ENCODE data around the gene GAPDHS. TPM values are rescaled to one million over a fixed set of nuclear protein-coding genes. Genes with fewer than 3 reads are reported as not detected.

The GAPDHS gene
- total and polyA plus RNA-seq, 2 experiments from 2014 or later, result not detected

DNA sequence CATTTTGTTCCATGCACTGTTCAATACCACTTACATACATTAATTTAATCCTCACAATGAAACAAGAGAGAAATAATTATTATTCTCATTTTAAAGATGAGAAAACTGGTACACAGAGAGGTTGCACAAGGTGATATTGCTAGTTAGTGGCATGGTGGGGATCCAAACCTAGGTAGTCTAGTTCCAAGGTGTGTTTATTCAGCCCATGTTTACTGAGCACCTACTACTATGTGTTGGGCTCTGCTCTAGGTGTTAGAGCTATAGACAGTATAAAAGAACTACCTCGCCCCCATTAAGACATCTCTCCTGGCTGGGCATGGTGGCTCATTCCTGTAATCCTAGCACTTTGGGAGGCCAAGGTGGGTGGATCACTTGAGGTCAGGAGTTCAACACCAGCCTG, 49.5 kb downstream of the GAPDHS start:
- no peak overlapping the region for H2AFZ ChIP-seq

DNA sequence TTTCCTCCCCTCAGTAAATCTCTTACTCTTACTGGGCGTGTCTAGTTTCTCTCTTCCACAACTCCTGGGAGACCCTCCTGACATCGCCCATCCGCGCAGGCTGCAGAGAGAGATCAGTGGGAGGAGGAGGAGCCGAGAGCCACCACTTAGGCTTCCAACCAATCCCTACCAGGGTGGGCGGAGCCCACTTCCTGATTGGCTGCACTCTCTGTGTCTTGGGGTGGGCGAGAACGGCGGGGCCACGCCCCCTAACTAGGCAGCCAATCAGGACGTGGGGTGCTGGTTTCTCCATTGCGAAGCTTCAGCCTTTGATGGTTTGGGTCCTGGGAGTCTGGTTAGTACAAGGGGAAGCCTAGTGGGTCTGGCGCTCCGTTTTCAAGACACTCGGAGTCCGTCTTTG, 52.6 kb downstream of the GAPDHS start, which contains the start of gene PMIS2:
PMIS2 (plus strand) TSS at position 326 of the 400 bp plus-strand sequence. CDS start 87 bp downstream, outside the sequence.
- no peaks in the 10 kb centered on the region for H3K4me1 ChIP-seq (ENCODE audit: insufficient read depth)
- no peak within 1 kb of the TSS for H2AFZ ChIP-seq
- TF ChIP-seq, protein P1, sequence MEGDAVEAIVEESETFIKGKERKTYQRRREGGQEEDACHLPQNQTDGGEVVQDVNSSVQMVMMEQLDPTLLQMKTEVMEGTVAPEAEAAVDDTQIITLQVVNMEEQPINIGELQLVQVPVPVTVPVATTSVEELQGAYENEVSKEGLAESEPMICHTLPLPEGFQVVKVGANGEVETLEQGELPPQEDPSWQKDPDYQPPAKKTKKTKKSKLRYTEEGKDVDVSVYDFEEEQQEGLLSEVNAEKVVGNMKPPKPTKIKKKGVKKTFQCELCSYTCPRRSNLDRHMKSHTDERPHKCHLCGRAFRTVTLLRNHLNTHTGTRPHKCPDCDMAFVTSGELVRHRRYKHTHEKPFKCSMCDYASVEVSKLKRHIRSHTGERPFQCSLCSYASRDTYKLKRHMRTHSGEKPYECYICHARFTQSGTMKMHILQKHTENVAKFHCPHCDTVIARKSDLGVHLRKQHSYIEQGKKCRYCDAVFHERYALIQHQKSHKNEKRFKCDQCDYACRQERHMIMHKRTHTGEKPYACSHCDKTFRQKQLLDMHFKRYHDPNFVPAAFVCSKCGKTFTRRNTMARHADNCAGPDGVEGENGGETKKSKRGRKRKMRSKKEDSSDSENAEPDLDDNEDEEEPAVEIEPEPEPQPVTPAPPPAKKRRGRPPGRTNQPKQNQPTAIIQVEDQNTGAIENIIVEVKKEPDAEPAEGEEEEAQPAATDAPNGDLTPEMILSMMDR (IDR thresholded peaks at IDR 0.05; ENCODE audit: poor library complexity), result no peak
- TF ChIP-seq EZH2phosphoT487 (IDR thresholded peaks at IDR 0.05; ENCODE audit: low read depth, severe bottlenecking, unreplicated experiment) (no peak), EZH2 (IDR thresholded peaks at IDR 0.05; ENCODE audit: borderline replicate concordance) (no peak)
- no peak within 1 kb of the TSS for H3K4me3 ChIP-seq
- H3K9me2 ChIP-seq (replicated peaks; ENCODE audit: insufficient read depth), result no peaks in the 10 kb centered on the region
- WGBS (ENCODE audit: low lambda C conversion rate, missing lambda C conversion rate), result 80% methylated on average over 16 of the region's 16 CpGs
- H3K79me2 ChIP-seq, result no peaks in the 10 kb centered on the region
- H3K27ac ChIP-seq, result no peak within 1 kb of the TSS
- no peaks in the 10 kb centered on the region for H3K36me3 ChIP-seq (replicated peaks; ENCODE audit: insufficient read depth, low read depth)
- H3K27me3 ChIP-seq, result no peaks in the 10 kb centered on the region
- H3K4me2 ChIP-seq, result no peak within 1 kb of the TSS
- DNase-seq (ENCODE audit: low spot score), result no peak
- H3K9me3 ChIP-seq (ENCODE audit: low read depth), result no peaks in the 10 kb centered on the region
- no peaks in the 10 kb centered on the region for H4K20me1 ChIP-seq (ENCODE audit: insufficient read depth, poor library complexity, severe bottlenecking)

More for the DNA sequence above, 49.5 kb downstream of the GAPDHS start:
- Histone ChIP-seq H4K20me1 (ENCODE audit: insufficient read depth, poor library complexity, severe bottlenecking) (no peaks in the 10 kb centered on the region), H3K27ac (no peak overlapping the region), H3K4me1 (ENCODE audit: insufficient read depth) (no peaks in the 10 kb centered on the region), H3K36me3 (replicated peaks; ENCODE audit: insufficient read depth, low read depth) (no peaks in the 10 kb centered on the region), H3K27me3 (no peaks in the 10 kb centered on the region), H3K4me2 (no peak overlapping the region), H3K9me2 (replicated peaks; ENCODE audit: insufficient read depth) (no peaks in the 10 kb centered on the region), H3K9me3 (ENCODE audit: low read depth) (no peaks in the 10 kb centered on the region), H3K79me2 (no peaks in the 10 kb centered on the region), H3K4me3 (no peak overlapping the region)
- DNase-seq (ENCODE audit: low spot score), result no peak
- TF ChIP-seq EZH2phosphoT487 (IDR thresholded peaks at IDR 0.05; ENCODE audit: low read depth, severe bottlenecking, unreplicated experiment), result no peak
- TF ChIP-seq EZH2 (IDR thresholded peaks at IDR 0.05; ENCODE audit: borderline replicate concordance), result no peak
- TF ChIP-seq, protein P1 (IDR thresholded peaks at IDR 0.05; ENCODE audit: poor library complexity), result no peak
- WGBS (ENCODE audit: low lambda C conversion rate, missing lambda C conversion rate), result 68% methylated on average over 1 of the region's 1 CpG

DNA sequence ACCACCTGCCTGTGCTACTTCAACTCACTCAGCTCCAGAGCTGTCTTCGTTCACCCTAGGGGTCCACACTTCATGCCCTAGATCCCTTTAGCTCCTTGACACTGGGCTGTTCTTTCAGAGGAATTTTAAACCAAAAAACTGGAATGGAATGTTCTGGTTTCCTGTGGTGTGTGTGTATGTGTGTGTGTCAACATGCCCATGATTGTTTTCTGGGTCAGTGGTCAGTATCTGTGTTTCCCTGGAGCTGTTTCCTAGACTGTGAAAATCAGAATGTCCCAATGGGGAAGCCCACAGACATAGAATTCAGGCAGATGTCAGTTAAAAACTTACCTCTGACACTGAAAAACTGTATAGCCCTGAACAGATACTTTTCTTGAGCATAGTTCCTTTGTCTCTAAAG, 54.1 kb downstream of the GAPDHS start:
- Histone ChIP-seq H3K79me2 (no peaks in the 10 kb centered on the region), H3K4me2 (no peak overlapping the region), H3K9me3 (ENCODE audit: low read depth) (no peaks in the 10 kb centered on the region), H4K20me1 (ENCODE audit: insufficient read depth, poor library complexity, severe bottlenecking) (no peaks in the 10 kb centered on the region), H3K27ac (no peak overlapping the region), H3K4me3 (no peak overlapping the region), H3K36me3 (replicated peaks; ENCODE audit: insufficient read depth, low read depth) (no peaks in the 10 kb centered on the region), H3K4me1 (ENCODE audit: insufficient read depth) (no peaks in the 10 kb centered on the region), H3K27me3 (no peaks in the 10 kb centered on the region), H3K9me2 (replicated peaks; ENCODE audit: insufficient read depth) (no peaks in the 10 kb centered on the region), H2AFZ (no peak overlapping the region)
- 65% methylated on average over 1 of the region's 1 CpG for WGBS (ENCODE audit: low lambda C conversion rate, missing lambda C conversion rate)
- no peak for DNase-seq (ENCODE audit: low spot score)
- TF ChIP-seq EZH2 (IDR thresholded peaks at IDR 0.05; ENCODE audit: borderline replicate concordance) (no peak), EZH2phosphoT487 (IDR thresholded peaks at IDR 0.05; ENCODE audit: low read depth, severe bottlenecking, unreplicated experiment) (no peak)
- TF ChIP-seq, protein P1 (IDR thresholded peaks at IDR 0.05; ENCODE audit: poor library complexity), result no peak

DNA sequence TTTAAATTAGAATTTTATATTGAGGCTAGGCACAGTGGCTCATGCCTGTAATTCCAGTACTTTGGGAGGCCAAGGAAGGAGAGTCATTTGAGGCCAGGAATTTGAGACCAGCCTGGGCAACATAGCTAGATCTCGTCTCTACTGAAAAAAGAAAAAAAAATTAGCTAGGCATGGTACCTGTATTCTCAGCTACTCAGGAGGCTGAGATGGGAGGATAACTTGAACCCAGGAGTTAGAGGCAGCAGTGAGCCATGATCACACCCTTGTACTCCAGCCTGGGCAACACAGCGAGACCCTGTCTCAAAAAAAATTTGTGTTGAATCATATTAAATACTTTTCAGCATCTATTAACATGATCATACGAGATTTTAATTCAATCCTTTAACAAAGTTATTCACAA, 57.6 kb downstream of the GAPDHS start:
- no peak overlapping the region for H3K4me3 ChIP-seq
- H3K79me2 ChIP-seq, result no peaks in the 10 kb centered on the region
- no peaks in the 10 kb centered on the region for H3K9me2 ChIP-seq (replicated peaks; ENCODE audit: insufficient read depth)
- TF ChIP-seq EZH2phosphoT487 (IDR thresholded peaks at IDR 0.05; ENCODE audit: low read depth, severe bottlenecking, unreplicated experiment) (no peak), EZH2 (IDR thresholded peaks at IDR 0.05; ENCODE audit: borderline replicate concordance) (no peak)
- TF ChIP-seq, protein P1 (IDR thresholded peaks at IDR 0.05; ENCODE audit: poor library complexity), result no peak
- H4K20me1 ChIP-seq (ENCODE audit: insufficient read depth, poor library complexity, severe bottlenecking), result no peaks in the 10 kb centered on the region
- WGBS (ENCODE audit: low lambda C conversion rate, missing lambda C conversion rate), result 89% methylated on average over 3 of the region's 3 CpGs
- DNase-seq (ENCODE audit: low spot score), result no peak
- H3K4me1 ChIP-seq (ENCODE audit: insufficient read depth), result no peaks in the 10 kb centered on the region
- H3K27ac ChIP-seq, result no peak overlapping the region
- H3K4me2 ChIP-seq, result no peak overlapping the region
- H2AFZ ChIP-seq, result no peak overlapping the region
- H3K36me3 ChIP-seq (replicated peaks; ENCODE audit: insufficient read depth, low read depth), result no peaks in the 10 kb centered on the region
- H3K9me3 ChIP-seq (ENCODE audit: low read depth), result no peaks in the 10 kb centered on the region
- no peaks in the 10 kb centered on the region for H3K27me3 ChIP-seq

All from hepatocyte (in vitro differentiated cells).